NCI-H460 (cell line): Measurements from ENCODE around the gene UGT8. TPM values are rescaled to one million over a fixed set of nuclear protein-coding genes. Genes with fewer than 3 reads are reported as not detected.
"Not testable (repeated sequence)": the region's sequence is repeated elsewhere in the genome, so short reads cannot be mapped to it uniquely, and the experiment has no call there.

Experiments
- DNase-seq: peaks from one replicate; pipeline ENCODE4 v3.0.0-alpha.2; 2016; ENCODE audit warnings: low read depth; ENCODE audit errors: extremely low read depth
- polyA plus RNA-seq: library from polyadenylated mRNA; depleted of rRNA; stranded (reverse); fragments of >200 nt; gene quantifications from 2 replicates; pipeline ENCODE4 v1.2.3, GENCODE V29; 2014; cell fraction: nucleus; rRNA removed
- total RNA-seq: library from RNA; depleted of rRNA; stranded (reverse); fragments of >200 nt; shearing (Covaris generic); gene quantifications from 2 replicates; pipeline ENCODE4 v1.2.3, GENCODE V29; 2014; rRNA removed

The UGT8 gene
- total RNA-seq: 5.1 and 5.3 TPM in 2 replicates
- polyA plus RNA-seq: 1.7 and 5.3 TPM in 2 replicates

- DNase-seq: peak; percentile 26
Observed at GRCh38 chr4:114598191-114599121, at the start of gene UGT8. Gene UGT8, plus strand, starts transcription at chr4:114598807. Its CDS starts 24,074 bp downstream, at chr4:114622881.

GRCh38 chr4:114549638-114550037 is 49.0 kb upstream of the UGT8 start:
- no peak for DNase-seq

GRCh38 chr4:114558446-114559020 is 40.1 kb upstream of the UGT8 start:
- DNase-seq: no peak

- DNase-seq: no peak
Observed at GRCh38 chr4:114561590-114561989, 37.0 kb upstream of the UGT8 start.

GRCh38 chr4:114562176-114562904 is 36.3 kb upstream of the UGT8 start:
- DNase-seq: no peak

- no peak for DNase-seq
Observed at GRCh38 chr4:114563536-114564315, 34.9 kb upstream of the UGT8 start.

- DNase-seq: no peak
Observed at GRCh38 chr4:114577386-114577785, 21.2 kb upstream of the UGT8 start.

GRCh38 chr4:114582621-114583020 is 16.0 kb upstream of the UGT8 start:
- DNase-seq: no peak

GRCh38 chr4:114588305-114588704 is 10.3 kb upstream of the UGT8 start:
- no peak for DNase-seq

- DNase-seq: not testable (repeated sequence)
Observed at GRCh38 chr4:114590360-114590759, 8.2 kb upstream of the UGT8 start.

GRCh38 chr4:114593526-114593925 is 5.1 kb upstream of the UGT8 start:
- no peak for DNase-seq

GRCh38 chr4:114595207-114595606 is 3.4 kb upstream of the UGT8 start:
- DNase-seq: no peak

GRCh38 chr4:114595921-114596320 is 2.7 kb upstream of the UGT8 start:
- no peak for DNase-seq

- DNase-seq: no peak
Observed at GRCh38 chr4:114597410-114598115, 1.0 kb upstream of the UGT8 start.

- no peak for DNase-seq
Observed at GRCh38 chr4:114599231-114599902, 760 bp downstream of the UGT8 start.

GRCh38 chr4:114599903-114600552 is 1.4 kb downstream of the UGT8 start:
- no peak for DNase-seq

GRCh38 chr4:114600672-114601071 is 2.1 kb downstream of the UGT8 start:
- DNase-seq: no peak

- DNase-seq: no peak
Observed at GRCh38 chr4:114601304-114602052, 2.9 kb downstream of the UGT8 start.
